Testis (tissue), 3 donors: Measurements from ENCODE around the gene SLX4IP. TPM values are rescaled to one million over a fixed set of nuclear protein-coding genes. Genes with fewer than 3 reads are reported as not detected.

ENCODE experiments used
- DNase-seq: peaks from one replicate; pipeline ENCODE4 v3.0.0-alpha.2; 2019
- H3K27ac ChIP-seq, 2 donors: fragments of 200-600 bp; sonication (generic); one replicate each; pipeline ENCODE4 v1.5.1; 2019
- H3K27me3 ChIP-seq: fragments of 200-600 bp; sonication (generic); one replicate; pipeline ENCODE4 v1.5.1; 2019
- H3K36me3 ChIP-seq: fragments of 200-600 bp; sonication (generic); one replicate; pipeline ENCODE4 v1.5.1; 2017; ENCODE audit warnings: low read depth; ENCODE audit errors: missing control alignments
- H3K4me1 ChIP-seq: fragments of 200-600 bp; sonication (generic); one replicate; pipeline ENCODE4 v1.5.1; 2019
- H3K4me3 ChIP-seq, 2 donors: fragments of 200-600 bp; sonication (generic); one replicate each; pipeline ENCODE4 v1.5.1; 2017 to 2019
- H3K9me3 ChIP-seq: fragments of 200-600 bp; sonication (generic); one replicate; pipeline ENCODE4 v1.5.1; 2017
- POLR2A ChIP-seq: fragments of 450-650 bp; IDR thresholded peaks from one replicate; pipeline ENCODE4 v1.6.1; 2017; ENCODE audit warnings: antibody characterized with exemption, mild to moderate bottlenecking, moderate library complexity
- WGBS, 2 donors: methylation state at CpG; one replicate each; pipeline ENCODE4 v1.1.5; 2018; 5-methylcytosine and 5-hydroxymethylcytosine counted together
- intact Hi-C: fragments of 100-400 bp; cut with DNase I; formaldehyde crosslinking; loops from one replicate; pipeline ENCODE4 v1.15.1; 2023; ENCODE audit warnings: low total_unique reads
- polyA plus RNA-seq: library from polyadenylated mRNA; stranded (reverse); fragments of 350-450 nt; fragmentation: Illumina TruSeq; extraction: RNeasy Lipid Tissue Mini Kit (QIAGEN cat#74804); gene quantifications from one replicate; pipeline ENCODE4 v1.2.3, GENCODE V29; 2014; ENCODE audit warnings: low read depth, low replicate concordance; ENCODE audit not compliant: insufficient read depth
- total RNA-seq, 2 donors: library from RNA; depleted of rRNA; stranded (reverse); fragments of >200 nt; gene quantifications; one replicate each; pipeline ENCODE4 v1.2.3, GENCODE V29; 2016
- TF ChIP-seq, protein P1 (sequence below), 3 experiments: fragments of 450-650 bp in 2 of 3; fragments of 200-600 bp in 1 of 3; sonication (generic) in 1 of 3; IDR thresholded peaks; one replicate each; pipeline ENCODE4 v1.5.1; 2016 to 2019; ENCODE audit warnings: antibody characterized with exemption in 3 of 3, mild to moderate bottlenecking in 2 of 3, moderate library complexity in 1 of 3

Gene SLX4IP
- total and polyA plus RNA-seq, 3 donors from 2014 or later: 3.8 to 10.8 (median 9.7) TPM

DNA sequence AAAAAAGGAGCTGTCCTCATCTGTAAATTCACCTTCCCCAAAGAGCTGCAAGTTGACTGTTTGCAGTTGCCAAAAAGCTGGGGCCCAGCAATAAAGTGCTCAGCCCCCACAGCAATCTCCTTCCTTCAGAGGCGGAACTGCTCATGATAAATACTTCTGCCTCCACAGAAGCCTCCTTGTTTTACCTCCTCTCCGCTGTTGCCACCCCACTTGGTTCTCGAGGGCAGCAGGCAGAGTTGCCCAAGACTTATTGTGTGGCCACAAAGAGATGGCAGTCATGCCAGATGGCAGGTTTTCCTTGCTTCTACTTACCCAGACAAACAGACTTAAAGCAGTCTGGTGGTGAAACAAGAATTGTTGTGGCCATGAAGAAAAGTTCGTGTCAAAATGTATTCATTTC, 66.3 kb downstream of the SLX4IP start:
- Histone ChIP-seq H3K9me3 (no peaks in the 10 kb centered on the region), H3K27me3 (no peaks in the 10 kb centered on the region), H3K27ac (peak overlapping the region in 1 of 2 donors; percentile 11), H3K4me3 (no peak overlapping the region), H3K4me1 (peaks cover 22% of the 10 kb centered on the region), H3K36me3 (no peaks in the 10 kb centered on the region)
- TF ChIP-seq, protein P1, sequence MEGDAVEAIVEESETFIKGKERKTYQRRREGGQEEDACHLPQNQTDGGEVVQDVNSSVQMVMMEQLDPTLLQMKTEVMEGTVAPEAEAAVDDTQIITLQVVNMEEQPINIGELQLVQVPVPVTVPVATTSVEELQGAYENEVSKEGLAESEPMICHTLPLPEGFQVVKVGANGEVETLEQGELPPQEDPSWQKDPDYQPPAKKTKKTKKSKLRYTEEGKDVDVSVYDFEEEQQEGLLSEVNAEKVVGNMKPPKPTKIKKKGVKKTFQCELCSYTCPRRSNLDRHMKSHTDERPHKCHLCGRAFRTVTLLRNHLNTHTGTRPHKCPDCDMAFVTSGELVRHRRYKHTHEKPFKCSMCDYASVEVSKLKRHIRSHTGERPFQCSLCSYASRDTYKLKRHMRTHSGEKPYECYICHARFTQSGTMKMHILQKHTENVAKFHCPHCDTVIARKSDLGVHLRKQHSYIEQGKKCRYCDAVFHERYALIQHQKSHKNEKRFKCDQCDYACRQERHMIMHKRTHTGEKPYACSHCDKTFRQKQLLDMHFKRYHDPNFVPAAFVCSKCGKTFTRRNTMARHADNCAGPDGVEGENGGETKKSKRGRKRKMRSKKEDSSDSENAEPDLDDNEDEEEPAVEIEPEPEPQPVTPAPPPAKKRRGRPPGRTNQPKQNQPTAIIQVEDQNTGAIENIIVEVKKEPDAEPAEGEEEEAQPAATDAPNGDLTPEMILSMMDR (IDR thresholded peaks at IDR 0.05): no peak
- TF ChIP-seq POLR2A: no peak
- DNase-seq: peak; percentile 27
- intact Hi-C loops: no loop called here
- whole genome bisulfite sequencing, 2 donors: 39 to 45% methylated on average over 4 of the region's 4 CpGs

DNA sequence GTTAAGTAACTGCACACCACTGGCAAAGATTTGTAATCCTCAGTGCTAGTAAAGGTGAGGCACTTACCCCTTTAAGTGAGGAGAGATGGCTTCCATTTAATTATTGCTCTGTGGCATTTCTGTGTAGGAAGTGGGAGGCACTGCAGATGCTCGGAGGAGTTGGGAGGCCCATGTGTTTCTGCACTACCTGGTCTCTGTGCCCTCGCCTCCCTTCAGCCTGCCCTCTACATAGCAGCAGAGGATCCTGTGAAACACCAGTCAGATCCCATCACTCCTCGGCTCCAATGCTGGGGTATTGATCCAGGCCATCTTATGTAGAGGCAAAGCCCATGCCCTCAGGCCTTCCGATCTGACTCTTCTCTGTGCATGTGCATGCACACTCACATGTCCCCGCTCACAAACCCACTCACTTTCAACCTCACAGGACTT, 67.0 kb downstream of the SLX4IP start:
- Histone ChIP-seq H3K4me3 (no peak overlapping the region), H3K36me3 (no peaks in the 10 kb centered on the region), H3K27ac (no peak overlapping the region), H3K4me1 (peaks cover 29% of the 10 kb centered on the region), H3K9me3 (no peaks in the 10 kb centered on the region), H3K27me3 (no peaks in the 10 kb centered on the region)
- no peak for DNase-seq
- TF ChIP-seq POLR2A: no peak
- TF ChIP-seq, protein P1 (IDR thresholded peaks at IDR 0.05): no peak
- intact Hi-C loops: no loop called here
- 81 to 83% methylated on average over 5 of the region's 5 CpGs for WGBS, 2 donors

DNA sequence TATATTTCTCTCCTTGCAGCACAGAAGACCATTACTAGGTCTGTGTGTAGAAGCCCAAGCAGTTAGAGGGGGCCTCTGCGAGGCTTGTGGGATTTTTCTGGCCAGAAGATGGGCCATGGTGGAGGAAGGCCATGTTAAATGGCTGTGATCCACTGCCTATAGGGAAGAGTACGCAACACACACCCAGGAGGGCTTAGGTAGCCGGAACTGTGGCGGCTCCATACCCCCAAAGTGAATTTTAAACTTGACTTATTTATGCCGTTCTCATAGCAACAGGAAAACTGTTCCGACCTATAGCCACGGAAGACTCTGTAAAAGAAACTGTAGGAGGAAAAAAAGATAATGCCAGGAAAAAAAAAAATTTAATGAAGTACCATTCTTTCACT, 69.5 kb downstream of the SLX4IP start:
- Histone ChIP-seq H3K4me1 (peaks cover 49% of the 10 kb centered on the region), H3K4me3 (no peak overlapping the region), H3K27me3 (no peaks in the 10 kb centered on the region), H3K27ac (peak overlapping the region; percentile 25 to 55), H3K36me3 (no peaks in the 10 kb centered on the region), H3K9me3 (no peaks in the 10 kb centered on the region)
- intact Hi-C loops: no loop called here
- 65 to 77% methylated on average over 7 of the region's 7 CpGs for WGBS, 2 donors
- no peak for TF ChIP-seq POLR2A
- TF ChIP-seq, protein P1 (IDR thresholded peaks at IDR 0.05): no peak
- DNase-seq: no peak

DNA sequence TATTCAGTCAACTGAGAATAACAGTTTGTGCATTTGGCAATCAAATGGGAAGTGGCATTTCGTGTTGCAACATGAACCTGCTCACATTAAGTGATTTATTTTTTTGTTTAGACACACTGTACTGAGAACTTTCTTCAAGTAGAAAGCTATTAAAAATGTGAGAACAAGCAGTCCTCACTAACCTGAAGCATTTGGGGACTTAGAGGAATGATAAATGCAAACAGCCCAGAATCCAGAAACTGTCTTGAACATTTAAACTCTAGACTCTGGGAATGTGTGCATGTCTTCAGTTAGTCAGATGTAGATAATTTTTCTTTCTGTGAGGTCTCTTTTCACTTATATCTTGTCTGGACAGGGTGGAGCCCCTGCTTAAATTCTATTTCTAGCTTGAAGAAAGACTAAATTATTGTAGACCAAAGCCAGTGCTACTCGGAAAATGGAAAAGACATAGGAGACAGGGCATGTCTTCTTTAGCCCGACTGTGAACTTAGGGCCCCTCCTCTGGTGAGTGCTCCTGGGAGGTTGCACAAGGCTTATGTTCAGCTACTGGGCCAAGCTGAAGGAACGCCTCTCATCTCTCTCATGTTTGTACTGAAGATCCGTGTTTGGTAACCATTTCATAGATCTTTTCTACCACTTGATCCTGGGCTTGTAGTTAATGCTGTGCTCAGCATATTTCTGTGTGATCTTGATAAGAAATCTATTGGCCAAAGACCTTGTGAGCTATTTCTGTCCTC, 70.1 kb downstream of the SLX4IP start:
- 38% methylated on average over 5 of the region's 5 CpGs for WGBS, 2 donors
- TF ChIP-seq, protein P1 (IDR thresholded peaks at IDR 0.05): no peak
- no peak for TF ChIP-seq POLR2A
- DNase-seq: peak; percentile 47

DNA sequence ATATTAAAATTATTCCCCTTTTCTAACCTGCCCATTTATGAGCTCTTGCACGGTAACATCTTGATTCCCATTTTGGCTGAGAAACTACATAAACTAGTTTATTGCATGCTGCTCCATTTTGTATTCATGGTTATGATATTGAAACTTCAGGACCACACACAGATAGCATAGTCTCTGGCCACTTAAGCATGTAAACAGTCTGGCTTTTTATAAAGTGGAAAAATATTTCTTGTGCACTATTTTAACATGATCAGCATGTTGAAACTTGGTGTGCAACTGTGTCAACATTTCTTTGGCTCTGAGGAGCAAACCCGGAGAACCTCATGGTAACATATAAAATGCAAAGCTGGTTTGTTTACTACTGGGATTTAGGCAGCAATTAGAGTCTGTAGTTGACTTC, 70.7 kb downstream of the SLX4IP start:
- no peak overlapping the region for H3K4me3 ChIP-seq
- no peak for DNase-seq
- intact Hi-C loops: no loop called here
- H3K27me3 ChIP-seq: no peaks in the 10 kb centered on the region
- H3K27ac ChIP-seq: peak overlapping the region in 1 of 2 donors; percentile 55
- TF ChIP-seq POLR2A: no peak
- TF ChIP-seq, protein P1 (IDR thresholded peaks at IDR 0.05): no peak
- H3K4me1 ChIP-seq: peaks cover 49% of the 10 kb centered on the region
- H3K9me3 ChIP-seq: no peaks in the 10 kb centered on the region
- 61 to 65% methylated on average over 2 of the region's 2 CpGs for WGBS, 2 donors
- no peaks in the 10 kb centered on the region for H3K36me3 ChIP-seq

More for the DNA sequence above, 70.1 kb downstream of the SLX4IP start:
- Histone ChIP-seq H3K4me1 (peaks cover 49% of the 10 kb centered on the region), H3K36me3 (no peaks in the 10 kb centered on the region), H3K27me3 (no peaks in the 10 kb centered on the region), H3K4me3 (no peak overlapping the region), H3K27ac (peak overlapping the region in 1 of 2 donors; percentile 55), H3K9me3 (no peaks in the 10 kb centered on the region)
- intact Hi-C loops: no loop called here
